ENCODE data around the gene NUBPL.
"Not testable (repeated sequence)": the region's sequence is repeated elsewhere in the genome, so short reads cannot be mapped to it uniquely, and the experiment has no call there.

NUBPL gene

DNA sequence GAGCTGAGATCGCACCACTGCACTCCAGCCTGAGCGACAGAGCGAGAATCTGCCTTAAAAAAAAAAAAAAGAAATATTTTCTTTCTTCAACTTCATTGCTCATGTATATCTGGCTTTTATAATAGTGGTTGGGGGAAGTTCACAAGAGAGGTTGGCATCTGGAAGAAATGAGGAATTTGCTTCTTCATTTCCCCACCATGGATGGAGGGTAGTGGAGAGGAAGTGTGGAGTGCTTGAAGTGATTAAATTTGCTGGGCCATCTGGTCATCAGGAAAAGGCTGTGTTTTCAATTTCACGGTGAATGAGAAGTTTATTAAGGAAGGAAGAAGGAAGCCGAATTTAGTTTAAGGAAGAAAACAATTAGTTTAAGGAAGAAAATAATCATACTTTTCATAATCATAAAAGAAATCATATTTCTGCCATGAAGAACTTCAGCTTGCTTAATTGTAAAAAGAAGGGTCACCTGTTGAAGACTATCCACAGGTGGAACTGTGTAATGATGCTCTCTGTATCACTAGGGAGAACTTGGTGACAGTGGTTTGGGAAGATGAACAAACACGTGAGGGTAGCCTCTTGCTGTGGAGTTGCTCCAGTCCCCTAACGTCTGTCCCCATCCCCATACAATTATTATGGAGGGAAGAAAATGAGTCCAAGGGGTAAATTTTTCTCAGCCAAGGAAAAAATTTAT, 318.6 kb downstream of the NUBPL start:
- no peak for DNase-seq (ENCODE audit: low read depth)

- DNase-seq (ENCODE audit: low read depth), result peak; percentile 92
Measured at GRCh38 chr14:31880935-31881334, 319.7 kb downstream of the NUBPL start.

DNA sequence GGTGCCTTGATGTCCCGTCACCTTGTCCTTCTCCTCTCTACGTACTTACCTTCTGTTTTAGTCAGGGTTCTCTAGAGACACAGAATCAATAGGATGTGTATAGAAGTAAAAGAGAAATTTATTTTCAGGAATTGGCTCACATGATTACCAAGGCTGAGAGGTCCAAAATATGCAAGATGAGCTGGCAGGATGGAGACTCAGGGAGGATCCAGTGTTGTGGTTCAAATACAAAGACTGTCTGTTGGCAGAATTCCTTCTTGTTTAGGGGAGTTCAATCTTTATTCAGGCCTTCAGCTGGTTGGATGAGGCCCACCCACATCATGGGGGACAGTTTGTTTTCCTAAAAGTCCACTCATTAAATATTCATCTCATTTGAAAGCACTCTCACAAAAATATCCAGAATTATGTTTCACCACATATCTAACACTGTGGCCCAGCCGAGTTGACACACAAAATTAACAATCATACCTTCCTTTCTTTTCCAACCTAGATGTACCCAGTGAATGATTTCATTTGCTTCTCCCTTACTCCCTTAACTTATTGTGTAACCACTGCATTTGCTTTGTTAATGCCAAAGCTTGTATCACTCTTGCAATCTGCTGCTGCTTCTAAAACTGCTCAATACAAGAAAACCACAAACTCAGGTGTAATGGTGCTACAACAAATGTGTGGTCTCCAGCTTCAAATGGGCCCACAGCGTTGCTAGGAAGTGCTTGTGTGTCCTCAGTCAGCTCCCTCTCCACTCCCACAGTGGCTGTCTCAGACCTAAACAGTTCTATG, 320.5 kb downstream of the NUBPL start:
- no peak for DNase-seq (ENCODE audit: low read depth)

GRCh38 chr14:31884238-31884637, 323.0 kb downstream of the NUBPL start:
- DNase-seq (ENCODE audit: low read depth), result no peak

DNA sequence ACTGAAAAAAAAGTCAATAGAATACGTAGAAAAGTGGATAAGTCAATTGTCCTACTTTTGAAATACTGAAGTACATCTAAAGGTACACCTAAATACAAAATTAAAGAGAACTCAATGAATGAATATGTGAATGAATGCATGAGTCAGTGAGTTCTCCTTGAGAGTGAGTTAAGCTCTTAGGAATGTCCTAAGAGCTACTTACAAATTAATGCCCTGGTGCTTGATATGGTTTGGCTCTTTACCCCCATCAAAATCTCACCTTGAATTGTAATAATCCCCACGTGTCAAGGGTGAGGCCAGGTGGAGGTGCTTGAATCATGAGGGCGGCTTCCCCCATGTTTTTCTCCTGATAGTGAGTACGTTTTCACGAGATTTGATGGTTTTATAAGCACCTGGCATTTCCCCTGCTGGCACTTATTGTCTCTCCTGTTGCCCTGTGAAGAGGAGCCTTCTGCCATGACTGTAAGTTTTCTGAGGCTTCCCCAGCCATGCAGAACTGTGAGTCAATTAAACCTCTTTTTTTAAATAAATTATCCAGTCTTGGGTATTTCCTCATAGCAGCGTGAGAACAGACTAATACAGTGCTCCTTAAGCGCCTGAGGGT, 323.7 kb downstream of the NUBPL start:
- DNase-seq (ENCODE audit: low read depth), result no peak

DNA sequence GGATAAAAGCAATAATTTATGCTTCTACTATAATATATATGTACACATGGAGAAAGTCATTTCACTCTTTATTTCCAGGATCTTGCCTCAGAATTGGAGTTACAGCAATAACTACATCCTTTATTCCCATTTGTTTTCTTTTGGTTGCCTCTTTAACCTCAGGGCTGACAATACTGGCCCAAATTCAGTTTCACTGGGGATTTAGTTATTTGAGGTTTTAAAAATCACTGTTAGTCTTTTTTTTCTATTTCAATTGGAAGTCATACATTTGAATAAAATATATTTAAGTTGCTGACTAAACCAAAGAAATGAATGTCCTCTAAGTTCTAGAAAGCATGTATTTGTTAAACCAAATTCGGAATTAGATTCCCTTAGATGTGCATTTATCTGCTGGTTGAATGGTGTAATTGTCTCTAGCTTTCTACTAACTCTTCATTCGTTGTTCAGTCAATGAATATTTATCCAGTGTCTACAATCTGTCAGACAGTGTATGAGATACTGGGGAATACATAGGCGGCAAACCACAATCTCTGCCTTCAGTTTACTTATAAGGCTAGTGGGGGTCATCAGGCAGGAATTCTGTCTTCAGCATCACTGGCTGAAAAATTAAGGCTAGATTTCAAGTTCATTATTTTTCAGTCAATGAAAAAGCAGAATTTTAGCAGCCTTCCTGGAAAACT, 325.1 kb downstream of the NUBPL start:
- DNase-seq (ENCODE audit: low read depth), result no peak

GRCh38 chr14:31887929-31888580, 326.9 kb downstream of the NUBPL start:
- no peak for DNase-seq (ENCODE audit: low read depth)

DNA sequence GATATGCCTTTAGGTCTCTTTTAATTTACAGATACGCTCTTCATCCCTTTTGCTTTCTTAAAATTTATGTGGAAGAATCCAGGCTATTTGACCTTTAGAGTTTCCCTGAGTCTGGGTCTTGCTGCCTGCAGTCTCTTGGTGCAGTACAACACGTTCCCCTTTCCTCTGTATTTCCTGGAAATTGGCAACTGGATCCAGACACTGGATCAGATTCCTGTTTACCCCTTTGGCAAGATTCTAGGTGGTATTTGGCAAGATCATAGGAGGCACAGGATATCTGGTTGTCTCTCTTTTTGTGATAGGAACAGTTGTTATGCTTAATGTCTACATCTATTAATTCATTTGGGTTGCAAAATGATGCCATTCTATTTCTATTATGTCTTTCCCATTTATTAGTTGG, 328.1 kb downstream of the NUBPL start:
- DNase-seq (ENCODE audit: low read depth), result no peak

GRCh38 chr14:31890202-31890601, 329.0 kb downstream of the NUBPL start:
- DNase-seq (ENCODE audit: low read depth), result not testable (repeated sequence)

DNA sequence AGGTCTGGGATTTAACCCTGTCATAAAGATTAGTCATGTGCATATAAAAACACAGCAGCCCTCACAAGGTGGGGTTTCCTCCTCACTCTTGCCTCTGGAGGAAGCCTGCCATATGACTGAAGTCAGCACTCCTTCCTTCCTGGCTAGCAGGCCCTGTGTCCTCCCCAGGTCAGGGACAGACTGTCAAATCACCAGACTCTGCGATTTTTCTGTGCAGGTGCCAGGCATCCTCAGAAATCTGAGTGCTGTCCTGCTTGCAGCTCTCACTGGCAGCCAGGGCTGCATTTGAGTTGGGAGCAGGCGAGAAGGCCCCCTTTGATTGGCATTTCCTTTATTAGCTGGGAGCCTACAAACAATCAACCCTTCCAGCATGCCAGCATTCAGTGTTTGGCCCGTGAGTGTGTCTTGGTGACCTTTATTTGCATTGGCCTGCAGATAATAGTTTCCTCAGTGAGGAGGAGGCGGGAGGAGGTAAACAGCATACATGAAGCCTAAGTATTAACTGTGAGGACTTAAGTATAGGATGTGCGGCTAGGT, 332.1 kb downstream of the NUBPL start:
- DNase-seq (ENCODE audit: low read depth), result no peak

DNA sequence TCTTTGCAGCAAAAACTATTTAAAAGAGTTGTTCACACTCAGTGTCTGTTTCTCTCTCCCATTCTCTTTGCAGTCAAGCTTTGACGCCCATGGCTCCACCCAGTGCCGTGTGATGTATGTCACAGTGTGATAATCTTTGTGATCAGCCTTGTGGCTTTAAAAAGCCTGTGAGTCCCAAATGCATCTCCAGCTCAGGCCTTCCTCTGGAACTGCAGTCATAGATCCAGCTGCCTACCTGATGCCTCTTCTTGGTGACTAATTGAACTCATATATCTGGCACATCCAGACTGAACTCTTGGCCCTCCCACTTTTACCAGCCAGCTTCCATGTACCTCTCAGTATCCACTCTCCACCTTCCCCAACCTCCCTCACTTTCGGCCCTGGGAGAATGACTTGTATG, 333.1 kb downstream of the NUBPL start:
- DNase-seq (ENCODE audit: low read depth), result no peak

GRCh38 chr14:31895206-31895605, 334.0 kb downstream of the NUBPL start:
- no peak for DNase-seq (ENCODE audit: low read depth)

GRCh38 chr14:31895646-31896045, 334.4 kb downstream of the NUBPL start:
- no peak for DNase-seq (ENCODE audit: low read depth)

GRCh38 chr14:31897581-31898186, 336.5 kb downstream of the NUBPL start:
- no peak for DNase-seq (ENCODE audit: low read depth)

DNA sequence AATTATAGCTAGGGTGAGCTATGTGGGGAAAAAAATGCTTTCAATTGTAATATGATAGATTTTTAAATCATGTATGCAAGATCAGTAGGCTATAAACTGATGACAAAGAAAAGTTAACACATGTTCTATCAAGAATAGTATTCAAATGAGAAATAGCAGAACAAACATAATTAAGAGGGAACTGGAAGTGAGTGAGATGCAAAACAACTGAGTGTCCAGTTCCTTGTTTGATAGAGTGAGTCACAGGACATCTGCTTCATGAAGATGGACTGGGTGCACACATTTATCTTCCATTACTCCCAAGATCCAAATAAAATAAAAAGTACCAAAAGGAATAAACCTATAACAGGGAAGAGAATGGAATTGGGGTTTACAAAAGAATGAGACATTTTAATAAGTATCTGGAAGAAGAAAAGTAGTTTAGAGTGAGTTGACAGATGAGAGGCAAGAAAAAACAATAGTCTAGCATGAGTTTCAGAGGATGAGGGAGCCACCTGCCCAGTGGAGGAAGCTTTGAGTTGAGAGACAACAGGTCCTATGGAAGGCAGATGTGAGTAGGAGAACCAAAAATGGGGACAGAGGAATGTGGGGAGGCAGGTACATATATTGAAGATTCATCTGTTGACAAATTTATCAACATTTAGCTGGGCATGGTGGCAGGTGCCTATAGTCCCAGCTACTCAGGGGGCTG, 337.8 kb downstream of the NUBPL start:
- DNase-seq (ENCODE audit: low read depth), result no peak

DNA sequence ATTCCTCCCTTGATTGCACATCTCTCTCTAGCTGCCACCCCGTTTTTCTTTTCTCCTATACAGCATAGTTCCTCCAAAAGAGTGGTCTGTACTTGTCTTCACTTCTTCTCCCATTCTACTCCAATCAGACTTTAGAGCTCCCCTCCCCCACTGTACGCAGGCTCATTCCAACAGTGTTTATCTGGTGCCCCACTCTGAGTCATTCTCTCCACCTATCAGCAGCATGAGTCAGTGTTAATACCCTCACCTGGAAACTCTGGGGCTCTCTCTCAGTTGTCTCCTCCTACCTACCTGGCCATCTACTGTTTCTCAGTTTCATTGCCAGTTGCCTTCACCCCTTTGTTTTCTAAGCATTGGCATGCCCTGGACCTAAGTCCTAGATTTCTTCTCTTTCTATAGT, 340.8 kb downstream of the NUBPL start:
- DNase-seq (ENCODE audit: low read depth), result no peak

GRCh38 chr14:31902945-31903646, 341.9 kb downstream of the NUBPL start:
- DNase-seq (ENCODE audit: low read depth), result no peak

- DNase-seq (ENCODE audit: low read depth), result no peak
Measured at GRCh38 chr14:31909977-31910376, 348.8 kb downstream of the NUBPL start.

Data from non-pigmented ciliary epithelial cell (primary cell).